HG03135 (cell line): ENCODE results near the gene GLB1L3.
"Not testable (repeated sequence)": the region's sequence is repeated elsewhere in the genome, so short reads cannot be mapped to it uniquely, and the experiment has no call there.

ENCODE experiments used
- ATAC-seq: cut with Tn5 transposase; IDR thresholded peaks from one replicate; pipeline ENCODE4 v1.9.1; 2021; ENCODE audit warnings: mild to moderate bottlenecking, moderate library complexity; ENCODE audit not compliant: unreplicated experiment

Gene GLB1L3

DNA sequence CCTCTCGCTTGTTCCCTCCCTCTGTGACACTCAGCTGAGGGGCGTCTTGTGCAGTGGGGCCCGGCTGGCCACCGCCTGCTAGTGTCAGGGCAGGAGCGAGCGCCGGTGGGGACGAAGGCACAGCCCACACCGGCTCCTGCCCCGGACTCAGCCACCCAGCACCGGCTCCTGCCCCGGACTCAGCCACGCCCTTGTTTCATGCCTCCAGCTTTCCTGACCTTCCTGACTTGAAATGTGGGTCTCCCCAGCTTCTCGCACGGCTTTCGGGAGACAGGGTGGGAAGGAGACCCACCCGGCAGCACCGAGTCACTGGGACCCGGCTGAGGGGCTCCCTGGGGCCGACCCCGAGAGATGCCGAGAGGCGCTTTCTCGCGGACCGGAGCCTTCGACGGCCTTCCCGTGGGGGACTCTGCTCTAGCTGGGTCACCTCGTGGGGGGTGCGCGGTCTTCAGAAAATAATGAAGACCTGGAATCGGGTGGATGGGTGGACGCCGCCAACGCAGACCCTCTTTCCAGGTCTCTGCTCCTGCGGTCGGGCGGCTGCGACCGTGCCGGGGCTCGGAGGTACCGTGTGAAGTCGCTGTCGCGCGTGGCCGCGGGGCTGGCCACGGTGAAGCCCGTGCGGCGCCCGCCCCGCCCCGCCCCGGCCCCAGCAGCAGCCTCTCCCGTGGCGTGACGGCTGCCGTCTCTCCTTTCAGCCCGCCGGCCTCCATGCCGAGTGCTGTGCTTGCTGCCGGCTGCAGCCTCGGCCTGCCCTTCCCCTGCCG lies 65.8 kb downstream of the GLB1L3 start:
- ATAC-seq = no peak

DNA sequence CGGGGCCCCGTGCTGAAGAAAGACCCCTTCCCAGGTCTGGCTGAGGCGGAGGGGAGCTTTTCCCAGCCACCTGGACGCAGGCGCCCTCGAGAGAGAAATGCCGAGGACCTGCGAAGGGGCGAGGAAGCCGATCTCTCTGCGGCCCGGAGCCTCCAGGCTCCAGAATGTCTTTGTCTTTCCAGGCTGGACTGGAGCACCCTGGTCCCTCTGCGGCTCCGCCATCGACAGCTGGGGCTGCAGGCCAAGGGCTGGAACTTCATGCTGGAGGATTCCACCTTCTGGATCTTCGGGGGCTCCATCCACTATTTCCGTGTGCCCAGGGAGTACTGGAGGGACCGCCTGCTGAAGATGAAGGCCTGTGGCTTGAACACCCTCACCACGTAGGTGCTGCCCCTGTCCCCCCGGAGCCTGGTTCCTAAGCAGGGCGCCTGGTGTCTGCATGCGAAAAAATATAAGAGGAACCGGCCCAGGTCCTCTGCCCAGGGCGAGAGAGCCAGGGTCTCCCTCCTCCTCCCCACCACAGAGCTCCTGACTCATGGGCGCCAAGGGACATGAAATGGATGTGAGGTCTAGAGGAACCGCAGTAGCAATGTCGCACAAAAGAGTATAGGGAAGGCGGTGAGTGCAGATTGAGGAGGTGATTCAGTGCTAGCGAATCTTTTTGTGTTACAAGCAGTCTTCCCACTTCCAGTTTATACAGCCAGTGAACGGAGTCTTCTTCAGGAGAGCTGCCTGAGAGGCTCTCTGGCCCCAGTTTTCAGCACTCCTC lies 66.6 kb downstream of the GLB1L3 start:
- ATAC-seq = no peak

DNA sequence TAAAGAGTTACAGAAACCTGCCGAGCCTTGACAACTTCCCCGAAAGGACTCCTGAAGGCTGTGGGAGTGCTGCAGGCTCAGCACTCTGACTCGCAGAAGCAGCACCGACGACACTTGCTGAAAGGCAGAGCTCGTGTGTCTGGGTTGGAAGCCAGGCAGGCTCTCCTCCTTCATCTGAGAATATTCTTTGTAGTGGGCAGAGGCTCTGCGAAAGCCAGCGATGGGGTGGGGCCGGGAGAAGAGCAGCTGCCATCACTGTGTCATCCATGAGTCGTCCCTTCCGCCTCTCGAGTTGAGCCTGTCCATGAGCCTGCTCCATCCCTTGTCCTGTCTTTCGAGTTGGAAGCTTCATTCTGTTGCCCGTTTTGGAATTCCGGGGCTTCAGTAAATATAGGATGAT lies 67.5 kb downstream of the GLB1L3 start:
- no peak for ATAC-seq

DNA sequence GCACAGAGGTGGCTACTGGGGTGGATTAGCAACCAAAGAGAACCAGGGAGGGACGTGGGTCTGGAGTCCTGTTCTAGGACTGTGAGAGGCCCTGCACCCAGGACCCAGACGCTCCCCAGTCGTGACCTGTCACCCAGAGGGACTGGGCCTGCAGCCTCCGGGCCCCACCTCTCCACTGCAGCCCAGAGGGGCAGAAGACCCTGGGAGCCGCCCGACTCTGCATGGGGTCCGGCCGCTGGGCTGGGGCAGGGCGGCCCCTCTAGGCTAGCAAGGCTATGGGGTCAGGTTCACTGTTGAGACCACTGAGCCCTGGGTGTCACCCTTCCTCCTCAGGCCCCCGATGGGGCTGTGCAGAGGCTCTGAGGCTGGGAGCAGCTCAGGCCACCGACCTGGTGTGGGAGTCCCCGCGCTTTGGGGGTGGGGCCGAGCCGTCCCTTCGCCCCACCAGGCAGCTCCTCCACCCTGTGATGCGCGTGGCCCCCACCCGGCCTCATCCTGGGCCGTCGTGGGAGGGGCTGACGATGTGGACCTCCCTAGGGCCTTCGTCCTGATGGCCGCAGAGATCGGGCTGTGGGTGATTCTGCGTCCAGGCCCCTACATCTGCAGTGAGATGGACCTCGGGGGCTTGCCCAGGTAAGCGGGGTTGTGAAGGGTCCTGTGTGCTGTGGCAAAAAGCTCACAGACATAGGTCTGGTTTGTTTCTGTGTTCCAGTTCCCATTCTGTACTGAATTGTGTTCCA lies 68.5 kb downstream of the GLB1L3 start:
- not testable (repeated sequence) for ATAC-seq

DNA sequence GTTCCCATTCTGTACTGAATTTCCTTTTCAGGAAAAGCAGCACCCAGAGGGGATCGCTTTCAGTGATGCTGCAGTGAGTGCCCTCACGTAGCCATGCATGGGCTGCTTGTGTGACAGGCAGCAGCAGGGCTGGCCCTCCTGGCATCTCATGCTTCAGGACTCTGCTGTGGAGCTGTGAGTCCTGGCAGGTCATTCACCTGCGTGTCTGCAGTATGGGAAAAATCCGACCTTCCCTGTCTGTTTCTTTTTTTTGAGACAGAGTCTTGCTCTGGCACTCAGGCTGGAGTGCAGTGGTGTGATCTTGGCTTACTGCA lies 69.0 kb downstream of the GLB1L3 start:
- no peak for ATAC-seq

DNA sequence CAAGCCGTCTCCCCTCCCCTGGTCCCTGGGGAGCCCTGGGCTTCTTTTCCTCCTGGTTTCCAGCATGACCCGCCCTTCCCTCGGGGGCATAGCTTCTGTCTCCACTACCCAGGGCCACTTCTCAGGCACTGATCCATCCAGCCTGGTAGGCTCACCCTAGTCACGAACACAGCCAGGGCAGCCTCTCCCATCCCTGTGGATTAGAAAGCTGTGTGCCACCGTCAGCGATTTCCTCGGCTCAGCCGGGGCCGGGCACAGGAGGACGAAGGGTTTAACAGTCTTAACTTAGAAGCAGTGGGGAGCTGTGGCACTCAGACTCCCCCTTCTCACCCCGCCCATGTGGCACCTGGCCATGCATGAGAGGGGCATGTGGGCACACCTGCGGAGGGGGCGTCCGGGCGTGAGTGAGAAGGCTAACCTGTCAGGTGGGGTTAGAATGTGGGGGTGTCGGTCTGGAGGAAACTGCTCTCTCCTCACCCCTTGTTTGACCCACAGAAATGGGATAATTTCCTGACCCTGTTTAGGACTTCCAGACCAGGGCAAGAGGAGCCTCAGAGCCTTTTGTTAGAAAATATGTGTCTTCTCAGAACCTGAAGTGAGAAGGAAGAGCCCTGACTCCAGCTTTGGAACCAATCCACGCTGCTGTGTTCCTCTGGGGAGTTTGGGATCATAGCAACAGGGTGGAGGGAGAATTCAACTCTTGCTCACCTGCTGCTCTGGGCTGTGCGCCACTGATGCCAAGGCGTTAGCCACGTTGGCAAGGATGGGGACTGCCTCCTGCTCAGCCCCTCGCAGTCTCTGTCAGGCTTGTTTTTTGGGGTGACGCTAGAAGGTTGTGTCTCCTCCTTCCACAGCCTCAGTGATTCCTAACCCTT lies 70.2 kb downstream of the GLB1L3 start:
- ATAC-seq = no peak

DNA sequence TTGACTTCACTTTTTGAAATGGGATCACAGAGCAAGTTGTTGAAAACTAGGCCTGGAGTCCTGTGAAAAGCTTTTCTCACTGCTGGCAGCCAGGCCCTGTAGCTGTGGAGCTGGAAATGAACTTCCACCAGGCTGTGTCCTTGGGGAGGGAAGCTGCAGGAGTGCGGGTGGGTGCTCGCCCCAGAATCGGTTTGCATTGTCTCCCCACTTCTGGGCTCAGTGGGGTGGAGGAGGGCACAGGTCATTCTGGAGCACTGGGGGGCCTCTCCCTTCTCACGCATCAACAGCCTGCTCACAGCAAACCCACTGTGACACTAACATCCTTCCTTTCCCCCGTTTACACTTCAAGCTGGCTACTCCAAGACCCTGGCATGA lies 70.8 kb downstream of the GLB1L3 start:
- ATAC-seq = no peak

DNA sequence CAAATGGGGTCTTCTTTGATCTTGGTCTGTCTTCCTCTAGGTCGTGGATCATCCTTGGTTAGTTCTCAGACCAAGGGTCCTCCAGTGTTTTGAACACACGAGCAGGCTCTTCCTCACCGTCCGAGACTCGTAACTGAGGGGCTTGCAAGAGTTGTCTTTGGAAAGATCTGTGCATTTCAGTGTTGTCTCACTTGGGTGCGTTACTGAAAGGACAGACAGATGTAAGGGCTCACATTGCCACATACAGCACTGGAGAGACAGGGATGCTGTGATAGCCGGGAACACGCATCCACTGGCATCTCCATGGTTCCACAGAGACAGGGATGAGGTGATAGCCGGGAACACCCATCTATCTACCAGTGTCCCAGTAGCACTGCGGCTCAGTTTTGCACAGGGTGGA lies 71.3 kb downstream of the GLB1L3 start:
- ATAC-seq = no peak

DNA sequence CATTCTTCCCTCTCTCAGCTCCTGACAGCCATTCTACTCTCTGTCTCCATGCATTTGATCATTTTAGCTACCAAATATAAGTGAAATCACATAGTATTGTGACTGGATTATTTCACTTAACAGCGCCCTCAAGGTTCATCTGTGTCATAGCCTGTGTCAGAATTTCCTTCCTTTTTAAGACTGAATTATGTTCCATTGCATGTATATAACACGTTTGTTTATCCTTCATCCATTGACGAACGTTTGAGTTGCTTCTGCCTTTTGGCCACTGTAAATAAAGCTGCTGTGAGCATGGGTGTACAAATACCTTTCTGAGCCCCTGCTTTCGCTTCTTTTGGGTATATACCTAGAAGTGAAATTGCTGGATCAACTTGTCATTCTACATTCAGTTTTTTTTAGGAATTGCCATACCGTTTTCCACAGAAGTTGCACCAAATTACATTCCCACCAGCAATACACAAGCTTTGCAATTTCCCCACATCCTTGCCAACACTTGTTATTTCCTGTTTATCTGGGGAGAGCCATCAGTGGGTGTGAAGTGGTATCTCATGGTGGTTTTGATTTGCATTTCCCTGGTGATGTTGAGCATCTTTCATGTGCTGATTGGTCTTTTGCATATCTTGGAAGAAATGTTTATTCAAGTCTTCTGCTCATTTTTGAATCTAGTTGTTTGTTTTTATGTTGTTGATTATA lies 73.1 kb downstream of the GLB1L3 start:
- no peak for ATAC-seq

DNA sequence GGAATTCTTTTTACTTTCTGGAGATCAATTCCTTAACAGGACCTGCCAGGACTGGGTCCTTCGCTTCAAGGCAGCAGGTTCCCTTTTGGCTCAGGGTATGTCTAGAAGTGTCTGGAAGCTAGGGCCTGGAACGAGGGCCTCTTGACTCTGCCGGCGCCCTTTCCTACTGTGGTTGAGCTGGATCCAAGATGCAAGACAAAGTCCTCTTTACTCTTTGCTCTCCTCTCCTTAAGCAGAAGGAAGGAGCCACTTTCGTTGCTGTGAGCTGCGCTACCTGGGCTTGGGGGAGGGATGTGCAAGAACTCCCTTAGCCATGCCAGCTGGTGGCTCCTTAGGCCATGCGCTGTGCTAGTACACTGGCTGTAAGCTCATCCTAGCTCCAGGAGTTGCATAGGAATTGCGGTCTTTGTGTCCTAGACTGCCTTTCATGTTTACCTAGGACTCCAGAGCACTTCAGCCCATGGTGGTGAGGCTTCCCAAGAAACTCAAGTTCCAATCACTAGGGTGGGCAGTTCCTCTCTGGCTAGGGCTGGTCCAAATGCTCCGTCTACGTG lies 73.7 kb downstream of the GLB1L3 start:
- ATAC-seq = no peak

DNA sequence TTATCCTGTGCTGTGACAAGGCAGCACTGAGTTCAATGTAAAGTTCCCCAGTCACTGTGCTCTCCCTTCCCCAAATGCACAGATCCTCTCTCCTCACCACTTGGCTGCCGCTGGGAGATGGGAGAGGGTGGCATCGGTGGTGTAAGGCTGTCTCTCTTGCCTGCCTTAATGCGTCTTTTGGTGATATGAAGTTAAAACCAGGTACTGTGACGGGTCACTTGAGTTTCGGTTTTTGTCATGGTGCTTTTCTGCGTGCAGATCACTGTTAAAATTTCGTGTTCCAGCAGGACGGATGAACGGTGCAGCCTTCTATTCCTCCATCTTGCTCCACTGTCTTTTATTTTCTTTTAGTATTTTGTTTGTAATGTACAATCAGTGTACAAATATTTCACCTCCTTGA lies 74.2 kb downstream of the GLB1L3 start:
- ATAC-seq = no peak

DNA sequence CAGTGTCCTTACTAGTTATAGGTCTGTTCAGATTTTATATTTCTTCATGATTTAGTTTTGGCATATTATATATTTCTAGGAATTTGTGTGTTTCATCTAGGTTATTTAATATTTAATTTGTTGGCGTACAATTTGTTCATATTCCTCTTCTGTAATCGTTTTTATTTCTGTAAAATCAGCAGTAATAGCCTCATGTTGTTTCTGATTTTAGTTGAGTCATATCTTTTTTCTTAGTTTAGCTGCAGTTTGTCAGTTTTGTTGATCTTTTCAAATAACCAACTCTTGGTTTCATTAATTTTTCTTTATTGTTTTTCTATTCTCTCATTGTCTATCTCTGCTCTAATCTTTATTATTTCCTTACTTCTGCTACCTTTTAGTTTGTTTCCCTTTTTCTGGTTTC lies 75.9 kb downstream of the GLB1L3 start:
- ATAC-seq = no peak

DNA sequence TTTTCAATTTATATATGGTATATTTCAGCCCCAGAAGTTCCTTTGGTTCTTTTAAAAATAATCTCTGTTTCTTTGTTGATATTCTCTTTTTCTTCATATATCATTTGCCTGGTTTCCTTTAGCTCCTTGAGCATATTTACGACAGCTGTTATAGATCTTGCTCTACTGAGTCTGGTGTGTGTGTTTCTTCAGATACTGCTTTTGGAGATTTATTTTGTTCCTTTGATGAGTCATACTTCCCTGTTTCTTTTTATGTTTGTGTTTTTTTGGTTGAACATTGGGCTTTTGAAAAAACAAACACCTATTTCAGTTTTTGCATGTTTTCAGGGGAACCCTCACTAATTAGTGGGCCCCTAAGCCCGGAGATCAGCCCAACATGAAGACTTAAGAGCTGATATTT lies 79.0 kb downstream of the GLB1L3 start:
- ATAC-seq = no peak

DNA sequence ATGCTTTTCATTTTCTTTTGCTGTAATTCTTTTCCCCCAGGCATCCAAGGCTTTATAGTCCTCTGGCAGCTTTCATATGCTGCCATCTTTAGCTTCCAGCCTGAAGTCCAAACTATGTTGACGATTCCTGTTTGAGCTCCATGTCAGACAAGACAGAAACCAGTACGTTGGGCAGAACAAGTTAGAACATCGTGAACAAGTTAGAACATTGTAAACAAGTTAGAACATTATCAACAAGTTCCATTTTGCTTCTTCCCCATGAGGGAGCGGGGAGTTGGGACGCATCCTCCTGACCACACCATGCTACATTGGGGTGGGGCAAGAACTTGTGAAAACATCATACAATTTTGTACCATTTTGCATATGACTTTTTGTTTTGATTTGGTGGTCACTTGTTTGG lies 79.5 kb downstream of the GLB1L3 start:
- ATAC-seq = no peak

DNA sequence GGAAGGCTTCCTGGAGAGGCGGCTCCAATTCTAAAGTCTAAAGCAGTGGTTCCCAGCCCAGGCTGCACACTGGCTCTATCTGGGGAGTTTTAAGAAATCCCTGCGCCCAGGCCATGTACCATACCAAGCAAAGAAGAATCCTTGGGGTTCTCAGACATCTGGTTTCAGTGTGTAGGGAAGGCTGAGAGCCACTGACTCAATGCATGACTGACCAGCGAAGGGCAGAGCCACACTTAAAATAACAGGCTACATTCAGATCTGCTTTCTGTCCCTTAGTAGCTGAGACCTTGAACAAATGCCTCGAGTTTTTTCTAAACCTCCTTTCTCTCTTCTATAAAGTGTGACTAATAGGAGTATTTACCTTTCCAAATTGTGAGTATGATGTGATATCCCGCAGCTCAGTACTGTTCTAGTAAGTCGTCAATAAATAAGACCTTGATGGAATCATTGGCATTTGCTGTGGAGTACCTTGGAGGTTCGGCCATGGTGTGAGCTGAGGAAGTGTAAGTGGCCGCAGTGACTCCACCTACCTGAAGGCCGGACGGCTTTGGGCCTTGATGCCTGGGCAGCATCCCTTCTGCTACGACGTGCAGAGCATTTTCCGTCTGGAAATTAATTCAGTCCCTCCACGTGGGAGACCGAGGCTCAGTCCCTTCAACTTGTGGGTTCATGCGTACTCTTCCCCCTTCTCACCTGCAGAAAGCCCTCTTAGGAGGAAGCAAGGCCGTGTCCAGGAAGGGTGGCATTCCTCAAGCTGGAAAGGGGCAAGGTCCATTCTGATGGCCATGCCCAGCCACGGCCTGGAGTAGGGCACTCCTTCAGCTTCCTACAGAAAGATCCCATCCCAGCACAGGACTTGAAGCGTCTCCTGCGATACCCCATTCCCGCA lies 80.7 kb downstream of the GLB1L3 start:
- ATAC-seq = no peak

DNA sequence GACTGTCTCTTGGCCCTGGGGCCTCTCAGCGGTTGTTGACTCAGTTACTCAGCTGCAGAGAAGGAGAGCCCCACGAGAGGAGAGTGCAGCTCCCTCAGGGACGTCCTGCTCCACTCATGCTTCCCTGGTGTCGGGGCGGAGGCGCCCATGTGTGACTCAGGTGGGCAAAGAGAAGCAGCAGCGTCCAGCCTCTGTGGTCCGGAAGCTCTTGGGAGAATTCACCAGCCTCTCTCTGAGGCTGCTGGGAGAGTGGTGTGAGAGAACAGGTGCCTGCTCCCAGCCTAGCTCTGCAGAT lies 81.3 kb downstream of the GLB1L3 start:
- no peak for ATAC-seq

DNA sequence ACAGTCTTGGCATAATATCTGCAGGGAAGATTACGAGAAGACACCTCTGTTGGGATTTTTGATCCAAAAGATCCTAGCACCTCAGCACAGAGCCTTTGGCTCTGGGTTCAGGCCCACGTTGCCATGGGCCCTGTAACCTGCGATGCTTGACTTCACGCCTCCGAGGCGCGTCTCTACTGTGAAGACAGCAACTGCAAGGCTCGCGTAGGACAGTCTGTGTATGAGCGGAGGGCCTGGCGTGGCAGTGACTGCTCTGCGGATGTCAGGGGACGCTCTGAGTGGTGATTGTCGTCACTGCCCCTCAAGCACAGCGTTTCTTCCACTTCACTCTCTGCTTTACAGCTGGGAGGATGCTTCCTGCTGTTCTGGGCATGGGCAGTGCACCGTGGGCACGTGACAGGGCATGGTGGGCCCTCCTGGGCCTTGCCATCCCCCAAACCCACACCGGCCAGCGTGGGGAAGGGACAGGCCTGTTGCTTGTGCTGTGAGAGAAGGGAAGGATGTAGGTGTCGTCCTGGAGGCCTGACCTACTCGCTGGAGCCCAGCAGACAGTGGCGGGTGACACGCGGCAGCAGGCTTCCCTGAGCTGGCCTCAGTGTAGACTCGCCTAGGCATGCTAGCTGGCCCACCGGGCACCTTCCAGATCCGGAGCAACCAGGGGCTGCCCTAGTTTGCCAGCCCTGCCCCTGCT lies 82.1 kb downstream of the GLB1L3 start:
- ATAC-seq = no peak

DNA sequence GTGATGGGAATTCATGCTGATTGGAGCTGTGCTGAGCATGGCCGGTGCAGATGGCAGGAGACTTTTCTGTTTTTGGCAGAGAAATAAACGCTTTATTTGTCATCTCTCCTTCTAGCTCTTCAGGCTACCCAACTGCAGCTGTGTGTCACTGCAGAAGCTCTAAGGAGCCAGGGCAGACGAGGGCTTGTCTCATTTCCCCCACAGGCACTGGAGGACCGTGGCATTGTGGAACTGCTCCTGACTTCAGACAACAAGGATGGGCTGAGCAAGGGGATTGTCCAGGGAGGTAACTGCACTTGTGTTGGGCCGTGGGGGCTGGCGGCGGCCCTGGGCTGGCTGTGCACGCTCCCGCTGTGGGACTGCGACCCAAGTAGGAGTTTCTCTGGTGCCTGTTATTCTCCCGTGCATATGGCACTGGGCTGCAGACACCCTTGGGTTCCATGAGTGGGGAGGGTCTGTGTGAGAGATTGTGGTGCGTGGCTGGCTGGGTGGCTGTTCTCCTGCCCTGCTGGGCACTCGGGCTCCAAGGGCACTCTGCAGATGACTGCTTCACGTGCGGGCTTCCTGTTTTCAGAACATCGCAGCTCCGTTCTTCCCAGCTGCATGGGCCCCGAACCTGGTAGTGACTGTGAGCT lies 82.8 kb downstream of the GLB1L3 start:
- ATAC-seq = no peak
